Choroid plexus epithelial cell (primary cell): ENCODE results near the gene ZBTB39.
"Not testable (repeated sequence)": the region's sequence is repeated elsewhere in the genome, so short reads cannot be mapped to it uniquely, and the experiment has no call there.

Experiments used
- DNase-seq: peaks from one replicate; pipeline ENCODE4 v3.0.0-alpha.2; 2010; ENCODE audit warnings: low read depth
- H3K4me3 ChIP-seq: 2 replicates; pipeline ENCODE4 v1.5.1; 2011; ENCODE audit warnings: low read depth, mild to moderate bottlenecking, control low read depth, low read length, moderate library complexity
- TF ChIP-seq, protein P1 (sequence below): conservative IDR thresholded peaks from 2 replicates; pipeline ENCODE4 v1.5.1; 2011; ENCODE audit warnings: low read depth, mild to moderate bottlenecking, control low read depth, inconsistent platforms, low read length, moderate library complexity

ZBTB39 gene

GRCh38 chr12:56983386-56983785 is 23.0 kb downstream of the ZBTB39 start:
- no peak overlapping the region for H3K4me3 ChIP-seq
- TF ChIP-seq, protein P1, sequence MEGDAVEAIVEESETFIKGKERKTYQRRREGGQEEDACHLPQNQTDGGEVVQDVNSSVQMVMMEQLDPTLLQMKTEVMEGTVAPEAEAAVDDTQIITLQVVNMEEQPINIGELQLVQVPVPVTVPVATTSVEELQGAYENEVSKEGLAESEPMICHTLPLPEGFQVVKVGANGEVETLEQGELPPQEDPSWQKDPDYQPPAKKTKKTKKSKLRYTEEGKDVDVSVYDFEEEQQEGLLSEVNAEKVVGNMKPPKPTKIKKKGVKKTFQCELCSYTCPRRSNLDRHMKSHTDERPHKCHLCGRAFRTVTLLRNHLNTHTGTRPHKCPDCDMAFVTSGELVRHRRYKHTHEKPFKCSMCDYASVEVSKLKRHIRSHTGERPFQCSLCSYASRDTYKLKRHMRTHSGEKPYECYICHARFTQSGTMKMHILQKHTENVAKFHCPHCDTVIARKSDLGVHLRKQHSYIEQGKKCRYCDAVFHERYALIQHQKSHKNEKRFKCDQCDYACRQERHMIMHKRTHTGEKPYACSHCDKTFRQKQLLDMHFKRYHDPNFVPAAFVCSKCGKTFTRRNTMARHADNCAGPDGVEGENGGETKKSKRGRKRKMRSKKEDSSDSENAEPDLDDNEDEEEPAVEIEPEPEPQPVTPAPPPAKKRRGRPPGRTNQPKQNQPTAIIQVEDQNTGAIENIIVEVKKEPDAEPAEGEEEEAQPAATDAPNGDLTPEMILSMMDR: no peak
- no peak for DNase-seq

- not testable (repeated sequence) for DNase-seq, H3K4me3 ChIP-seq
Measured at GRCh38 chr12:56982578-56983236, 23.6 kb downstream of the ZBTB39 start.

GRCh38 chr12:56980941-56981530 is 25.3 kb downstream of the ZBTB39 start:
- no peak overlapping the region for H3K4me3 ChIP-seq
- no peak for DNase-seq
- TF ChIP-seq, protein P1: no peak

- H3K4me3 ChIP-seq: no peak overlapping the region
- TF ChIP-seq, protein P1: no peak
- no peak for DNase-seq
Measured at GRCh38 chr12:56980268-56980667, 26.1 kb downstream of the ZBTB39 start.

DNA sequence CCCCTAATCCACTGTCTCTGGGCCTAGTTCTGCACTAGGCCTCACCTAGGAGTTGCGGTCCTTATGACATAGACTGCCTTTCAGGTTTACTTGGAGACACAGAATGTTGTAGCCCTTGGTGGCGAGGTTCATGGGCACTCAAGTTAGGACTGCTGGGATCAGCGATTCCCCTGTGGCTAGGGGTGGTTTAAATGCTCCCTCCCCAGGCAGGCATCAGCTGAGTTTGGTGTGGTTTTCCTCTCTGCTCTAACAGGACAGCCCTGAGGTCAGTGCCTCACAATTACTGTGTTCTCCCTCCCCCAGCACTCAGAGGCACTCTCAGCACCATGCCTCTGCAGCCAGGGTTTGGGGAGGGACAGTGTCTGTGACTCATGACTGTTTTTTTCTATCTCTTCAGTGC is 26.7 kb downstream of the ZBTB39 start:
- no peak overlapping the region for H3K4me3 ChIP-seq
- no peak for DNase-seq
- TF ChIP-seq, protein P1: no peak

DNA sequence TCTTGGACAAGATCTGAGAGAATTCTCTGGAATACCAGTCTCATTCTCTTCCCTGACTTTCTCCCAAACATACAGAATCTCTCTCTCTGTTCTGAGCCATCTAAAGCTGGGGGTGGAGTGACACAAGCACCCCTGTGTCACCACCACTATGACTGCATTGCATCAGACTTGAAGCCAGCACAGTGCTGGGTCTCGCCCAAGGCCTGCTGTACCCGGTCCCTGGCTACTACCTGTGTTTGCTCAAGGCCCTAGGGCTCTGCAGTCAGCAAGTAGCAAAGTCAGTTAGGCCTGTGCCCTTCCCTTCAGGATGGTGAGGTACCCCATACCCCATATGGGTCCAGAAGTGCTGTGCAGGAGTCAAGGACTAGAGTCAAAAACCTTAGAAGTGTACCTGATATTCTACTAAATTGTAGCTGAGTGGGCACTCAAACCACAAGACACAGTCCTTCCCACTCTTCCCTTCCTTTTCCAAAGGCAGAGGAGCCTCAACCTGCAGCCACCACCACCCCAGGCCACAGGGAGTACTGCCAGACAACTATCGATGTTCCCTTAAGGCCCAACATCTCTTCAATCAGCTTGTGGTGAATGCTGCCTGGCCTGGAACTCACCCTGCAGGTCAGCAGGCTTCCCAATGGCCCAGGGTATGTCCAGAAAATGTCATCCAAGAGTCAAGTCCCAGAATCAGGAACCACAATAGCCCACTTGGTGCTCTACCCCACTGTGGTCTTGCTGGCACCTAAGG is 27.8 kb downstream of the ZBTB39 start:
- TF ChIP-seq, protein P1: no peak
- H3K4me3 ChIP-seq: no peak overlapping the region
- DNase-seq: no peak

DNA sequence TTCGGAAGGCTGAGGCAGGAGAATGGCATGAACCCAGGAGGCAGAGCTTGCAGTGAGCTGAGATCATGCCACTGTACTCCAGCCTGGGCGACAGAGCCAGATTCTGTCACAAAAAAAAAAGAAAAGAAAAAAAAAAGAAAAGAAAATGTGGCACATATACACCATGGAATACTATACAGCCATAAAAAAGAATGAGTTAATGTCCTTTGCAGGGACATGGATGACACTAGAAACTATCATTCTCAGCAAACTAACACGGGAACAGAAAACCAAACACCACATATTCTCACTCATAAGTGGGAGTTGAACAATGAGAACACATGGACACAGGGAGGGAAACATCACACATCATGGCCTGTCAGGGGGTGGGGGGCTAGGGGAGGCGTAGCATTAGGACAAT is 29.0 kb downstream of the ZBTB39 start:
- DNase-seq, H3K4me3 ChIP-seq: not testable (repeated sequence)

DNA sequence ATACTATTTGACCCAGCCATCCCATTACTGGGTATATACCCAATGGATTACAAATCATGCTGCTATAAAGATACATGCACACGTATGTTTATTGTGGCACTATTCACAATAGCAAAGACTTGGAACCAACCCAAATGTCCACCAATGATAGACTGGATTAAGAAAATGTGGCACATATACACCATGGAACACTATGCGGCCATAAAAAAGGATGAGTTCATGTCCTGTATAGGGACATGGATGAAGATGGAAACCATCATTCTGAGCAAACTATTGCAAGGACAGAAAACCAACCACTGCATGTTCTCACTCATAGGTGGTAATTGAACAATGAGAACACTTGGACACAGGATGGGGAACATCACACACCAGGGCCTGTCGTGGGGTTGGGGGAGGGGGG is 32.1 kb downstream of the ZBTB39 start:
- not testable (repeated sequence) for H3K4me3 ChIP-seq, DNase-seq

GRCh38 chr12:56968910-56969309 is 37.4 kb downstream of the ZBTB39 start:
- DNase-seq: not testable (repeated sequence)

GRCh38 chr12:56965997-56966642 is 40.2 kb downstream of the ZBTB39 start:
- DNase-seq, H3K4me3 ChIP-seq: not testable (repeated sequence)

More at GRCh38 chr12:56968910-56969309, 37.4 kb downstream of the ZBTB39 start:
- H3K4me3 ChIP-seq: not testable (repeated sequence)

DNA sequence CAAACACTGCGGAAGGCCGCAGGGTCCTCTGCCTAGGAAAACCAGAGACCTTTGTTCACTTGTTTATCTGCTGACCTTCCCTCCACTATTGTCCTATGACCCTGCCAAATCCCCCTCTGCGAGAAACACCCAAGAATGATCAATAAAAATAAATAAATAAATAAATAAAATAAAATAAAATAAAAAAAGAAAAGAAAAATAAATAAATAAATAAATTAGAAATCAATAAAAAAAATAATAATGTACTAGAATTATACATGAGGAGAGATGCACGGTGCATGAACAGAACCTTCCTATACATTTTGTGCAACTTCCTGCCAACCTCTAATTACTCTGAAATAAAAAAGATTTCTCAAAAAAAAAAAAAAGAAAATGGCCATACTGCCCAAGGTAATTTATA is 41.2 kb downstream of the ZBTB39 start:
- not testable (repeated sequence) for H3K4me3 ChIP-seq, DNase-seq

GRCh38 chr12:56963557-56963956 is 42.8 kb downstream of the ZBTB39 start:
- not testable (repeated sequence) for H3K4me3 ChIP-seq, DNase-seq
